ENCODE data around the gene HAPSTR1.
A peak's percentile ranks its signal among the peaks of the same experiment; 100 is the strongest.
"Not testable (repeated sequence)": the region's sequence is repeated elsewhere in the genome, so short reads cannot be mapped to it uniquely, and the experiment has no call there.

HAPSTR1 gene, protein sequence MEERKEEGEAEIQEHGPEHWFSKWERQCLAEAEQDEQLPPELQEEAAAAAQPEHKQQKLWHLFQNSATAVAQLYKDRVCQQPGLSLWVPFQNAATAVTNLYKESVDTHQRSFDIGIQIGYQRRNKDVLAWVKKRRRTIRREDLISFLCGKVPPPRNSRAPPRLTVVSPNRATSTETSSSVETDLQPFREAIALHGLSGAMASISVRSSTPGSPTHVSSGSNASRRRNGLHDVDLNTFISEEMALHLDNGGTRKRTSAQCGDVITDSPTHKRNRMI

DNA sequence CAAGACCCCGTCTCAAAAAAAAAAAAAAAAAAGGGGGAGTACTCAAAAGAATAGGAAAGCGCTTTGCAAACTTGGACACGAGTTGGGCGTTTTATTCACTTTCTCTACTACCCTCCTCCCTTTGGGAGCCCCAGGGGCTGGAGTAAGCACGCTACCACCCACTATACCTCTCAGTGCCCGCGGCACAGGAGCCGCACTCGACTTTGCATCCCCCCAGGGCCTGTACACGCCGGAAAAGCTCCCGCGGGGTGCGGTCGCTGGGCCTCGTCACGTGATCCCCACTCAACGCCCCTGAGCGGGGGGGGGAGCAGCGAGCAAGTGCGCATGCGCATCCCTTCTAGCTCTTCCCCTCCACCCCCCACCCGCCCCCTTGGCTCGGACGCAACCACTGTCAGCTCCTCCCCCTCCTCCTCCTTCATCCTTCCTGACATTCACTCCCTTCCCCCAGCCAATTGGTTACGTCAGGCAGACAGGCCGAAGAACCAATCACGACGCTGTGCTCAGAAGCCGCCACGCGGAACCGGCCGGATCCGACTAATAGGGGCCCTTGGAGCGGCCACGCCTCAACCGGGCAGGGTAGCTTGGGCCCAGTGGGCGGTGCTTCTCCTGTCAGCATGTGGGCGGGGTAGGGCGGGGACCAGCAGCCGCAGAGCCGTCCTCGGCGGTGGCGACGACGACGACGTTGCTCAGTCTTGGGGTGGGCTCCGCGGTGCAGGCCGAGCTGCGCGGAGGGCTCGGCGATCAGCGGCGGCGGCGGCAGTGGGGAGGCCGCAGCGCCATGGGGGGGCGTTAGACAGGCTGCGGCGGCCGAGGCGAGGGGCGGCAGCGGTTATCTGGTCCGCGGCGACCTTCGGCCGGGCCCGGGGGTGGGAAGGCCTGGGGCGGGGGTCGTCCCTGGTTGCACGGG, at the start of gene HAPSTR1:
HAPSTR1 (plus strand) TSS at position 685 of the 907 bp plus-strand sequence. CDS start 401 bp downstream, outside the sequence.
- peak; percentile 99 for DNase-seq

DNA sequence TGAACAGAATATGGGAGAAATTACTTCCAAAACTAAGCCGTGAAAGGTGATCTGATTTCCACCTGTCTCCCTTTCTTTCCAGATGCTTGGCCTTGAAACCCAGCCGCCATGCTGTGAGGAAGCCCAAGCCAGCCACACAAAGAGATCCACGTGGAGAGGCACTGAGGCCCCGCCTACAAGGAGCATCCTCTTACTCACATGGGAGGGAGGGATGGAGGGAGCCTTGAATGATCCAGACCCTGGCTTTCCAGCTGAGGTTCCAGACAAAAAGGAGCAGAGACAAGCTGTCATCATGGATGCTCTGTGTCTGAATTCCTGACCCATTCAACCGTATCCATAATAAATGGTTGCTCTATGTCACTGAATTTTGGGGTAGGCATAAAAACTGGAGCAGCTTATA, 48.9 kb upstream of the HAPSTR1 start:
- no peak for DNase-seq

DNA sequence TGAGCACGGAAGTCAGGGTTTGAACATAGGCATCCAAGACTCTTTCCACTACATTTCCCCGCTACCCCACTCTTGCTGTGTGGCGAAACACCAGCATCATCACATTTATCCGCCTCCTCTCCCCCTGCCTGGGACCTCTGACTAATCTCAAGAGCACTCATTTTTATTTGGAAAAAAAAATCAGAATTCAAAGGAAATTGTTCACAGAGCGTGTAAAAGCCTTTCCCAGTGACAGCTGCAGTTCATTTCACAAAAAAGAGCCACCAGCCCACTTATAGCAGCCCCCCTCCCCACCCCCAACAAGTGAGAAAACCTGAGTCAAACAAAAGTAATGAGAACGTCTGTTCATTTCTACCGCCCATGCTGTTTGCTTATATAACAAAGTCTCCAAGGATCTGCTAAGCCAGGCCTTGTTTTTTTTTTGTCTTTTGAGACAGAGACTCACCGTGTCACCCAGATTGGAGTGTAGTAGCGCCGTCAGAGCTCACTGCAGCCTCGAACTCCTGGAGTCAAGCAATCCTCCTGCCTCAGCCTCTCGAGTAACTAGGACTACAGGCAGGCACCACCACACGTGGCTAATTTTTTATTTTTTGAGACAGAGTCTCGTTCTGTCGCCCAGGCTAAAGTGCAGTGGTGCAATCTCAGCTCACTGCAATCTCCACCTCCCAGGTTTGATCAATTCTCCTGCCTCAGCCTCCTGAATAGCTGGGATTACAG, 48.3 kb upstream of the HAPSTR1 start:
- DNase-seq, result no peak

DNA sequence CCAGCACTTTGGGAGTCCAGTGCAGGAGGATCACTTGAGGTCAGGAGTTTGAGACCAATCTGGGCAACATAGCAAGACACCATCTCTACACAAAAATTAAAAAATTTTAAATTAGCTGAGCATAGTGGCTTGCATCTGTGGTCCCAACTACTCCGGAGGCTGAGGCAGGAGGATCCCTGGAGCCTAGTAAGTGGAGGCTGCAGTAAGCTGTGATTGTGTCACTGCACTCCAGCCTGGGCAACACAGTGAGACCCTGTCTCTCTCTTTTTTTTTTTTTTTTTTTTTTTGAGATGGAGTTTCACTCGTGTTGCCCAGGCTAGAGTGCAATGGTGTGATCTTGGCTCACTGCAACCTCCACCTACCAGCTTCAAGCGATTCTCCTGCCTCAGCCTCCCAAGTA, 45.9 kb upstream of the HAPSTR1 start:
- DNase-seq, result not testable (repeated sequence)

DNA sequence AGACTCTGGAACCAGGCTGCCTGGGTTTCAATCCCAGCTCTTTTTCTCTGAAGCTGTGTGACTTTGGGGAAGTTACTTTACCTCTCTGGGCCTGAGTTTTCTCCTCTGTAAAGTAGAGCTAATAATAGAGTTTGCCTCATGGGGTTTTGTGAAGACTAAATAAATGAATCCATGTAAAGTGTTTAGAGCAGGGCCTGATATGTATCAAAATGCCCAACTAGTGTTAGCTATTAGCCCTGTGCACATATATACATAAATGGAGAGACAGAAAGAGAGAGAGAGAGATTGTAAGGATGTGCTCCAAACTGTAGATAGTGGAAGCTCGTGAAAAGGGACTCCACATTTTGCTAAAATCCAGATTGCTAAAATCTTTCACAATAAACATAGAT, 44.8 kb upstream of the HAPSTR1 start:
- no peak for DNase-seq

DNA sequence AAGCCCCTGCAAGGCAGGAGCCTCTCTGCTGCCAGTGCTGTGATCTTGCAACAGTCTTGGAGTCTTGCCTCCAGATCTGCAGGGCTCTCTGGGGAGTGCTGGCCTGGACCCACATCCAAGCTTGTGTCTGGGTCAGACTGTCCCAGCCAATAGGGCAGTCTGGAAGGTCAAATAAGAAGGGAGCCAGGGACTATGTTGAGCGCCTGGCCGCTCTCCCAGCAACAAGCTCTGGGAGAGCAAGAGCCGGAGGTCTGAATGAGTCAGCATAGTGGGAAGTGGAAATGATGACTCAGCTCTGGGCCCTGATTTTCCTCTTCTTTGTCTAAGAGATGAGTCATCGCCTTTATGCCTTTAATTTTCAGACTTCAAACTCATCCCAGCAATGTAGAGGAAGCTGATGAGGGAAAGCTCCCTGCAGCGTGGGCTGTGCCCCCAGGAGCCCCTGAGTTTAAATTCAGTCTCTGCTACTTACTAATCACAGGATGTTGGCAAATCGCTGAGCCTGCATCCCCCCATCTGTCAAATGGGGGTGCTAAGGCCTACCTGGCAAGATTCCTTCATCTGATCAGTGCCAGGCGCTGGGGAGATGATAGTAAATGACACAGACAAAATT, 43.6 kb upstream of the HAPSTR1 start:
- DNase-seq, result peak; percentile 77

DNA sequence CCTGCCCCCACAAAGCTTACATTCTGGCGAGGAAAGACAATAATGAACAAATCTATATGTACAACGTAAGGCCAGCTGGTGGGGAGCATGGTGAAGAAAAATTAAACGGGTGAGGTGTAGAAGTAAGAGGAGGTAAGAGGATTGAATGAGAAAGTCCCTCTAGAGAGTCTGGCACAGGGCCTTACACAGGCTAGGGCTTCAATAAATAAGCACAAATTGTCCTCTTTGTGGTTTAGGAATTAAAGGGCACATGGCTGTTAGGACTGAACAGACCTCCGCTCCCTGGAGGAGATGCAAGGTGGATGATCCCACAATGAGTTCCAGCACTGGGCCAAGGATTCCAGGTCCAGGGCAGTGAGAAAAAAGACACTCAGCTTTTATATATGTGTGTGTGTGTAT, 43.1 kb upstream of the HAPSTR1 start:
- no peak for DNase-seq

DNA sequence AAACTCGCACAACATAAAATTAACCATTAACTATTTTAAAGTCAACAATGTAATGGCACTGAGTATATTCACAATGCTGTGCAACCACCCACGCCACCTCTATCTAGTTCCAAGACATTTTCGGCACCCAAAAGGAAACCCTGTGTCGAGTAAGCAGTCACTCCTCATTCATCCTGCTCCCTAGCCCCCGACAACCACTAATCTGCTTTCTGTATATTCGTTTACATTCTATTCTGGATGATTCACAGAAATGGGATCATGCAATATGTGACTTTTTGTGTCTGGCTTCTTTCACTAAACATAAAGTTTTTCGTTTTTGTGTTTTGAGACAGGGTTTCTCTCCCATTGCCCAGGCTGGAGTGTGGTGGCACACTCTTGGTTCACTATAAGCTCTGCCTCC, 42.2 kb upstream of the HAPSTR1 start:
- no peak for DNase-seq

DNA sequence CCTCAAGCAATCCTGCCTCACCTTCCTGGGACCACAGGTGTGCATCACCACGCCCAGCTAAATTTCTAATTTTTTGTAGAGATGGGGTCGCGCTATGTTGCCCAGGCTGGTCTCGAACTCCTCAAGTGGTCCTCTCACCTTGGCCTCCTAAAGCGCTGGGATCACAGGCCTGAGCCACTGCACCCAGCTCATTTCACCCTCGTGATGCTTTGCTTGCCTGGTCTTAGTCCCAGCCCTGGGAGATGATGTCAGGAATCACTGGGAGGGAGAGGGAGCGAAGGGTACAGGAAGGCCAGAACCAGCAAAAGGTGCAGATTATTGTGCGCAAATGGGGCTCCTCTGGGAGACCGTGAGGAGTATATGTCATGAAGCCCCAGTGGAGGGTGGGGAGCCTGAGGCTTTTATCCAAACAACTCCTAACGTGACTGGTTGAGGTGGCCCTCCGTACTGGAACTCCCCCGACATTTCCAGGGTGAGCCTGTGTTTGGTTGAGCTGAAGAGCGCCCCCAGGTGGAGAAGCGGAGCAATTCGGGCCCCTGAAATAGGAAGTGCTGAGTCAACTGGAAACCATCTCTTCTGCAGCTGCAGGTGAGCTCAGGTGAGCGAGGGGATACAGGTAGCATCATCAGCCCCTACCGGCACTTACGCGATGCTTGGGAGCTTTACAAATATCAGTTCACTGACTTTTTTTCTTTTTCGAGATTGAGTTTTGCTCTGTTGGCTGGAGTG, 41.2 kb upstream of the HAPSTR1 start:
- peak; percentile 42 for DNase-seq

DNA sequence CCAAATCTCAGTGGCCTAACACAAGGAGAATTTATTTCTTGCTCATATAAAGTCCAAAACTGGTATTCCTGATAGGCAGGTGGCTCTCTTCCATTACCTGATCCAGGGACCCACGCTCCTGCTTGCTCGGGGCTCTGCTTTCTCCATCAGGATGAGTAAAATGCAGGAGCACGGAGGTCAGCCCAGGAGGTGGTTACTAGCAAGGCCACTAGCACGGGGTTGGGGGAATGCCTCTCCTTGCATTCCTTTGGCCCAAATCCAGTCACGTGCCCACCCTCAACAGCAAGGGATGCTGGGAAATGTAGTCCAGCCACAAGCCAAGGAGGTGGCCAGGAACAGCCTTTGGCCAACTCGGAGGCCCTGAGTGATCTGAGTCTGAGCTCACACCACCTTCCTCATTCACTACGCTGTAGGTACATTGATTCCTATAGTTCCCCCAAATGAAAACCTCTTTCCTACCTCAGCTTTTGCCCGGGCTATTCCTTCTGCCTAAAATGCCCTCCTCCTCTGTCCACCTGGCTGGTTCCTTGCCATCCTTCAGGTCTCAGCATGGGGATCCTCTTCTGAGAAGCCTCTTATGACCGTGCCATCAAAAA, 38.3 kb upstream of the HAPSTR1 start:
- DNase-seq, result peak; percentile 46

DNA sequence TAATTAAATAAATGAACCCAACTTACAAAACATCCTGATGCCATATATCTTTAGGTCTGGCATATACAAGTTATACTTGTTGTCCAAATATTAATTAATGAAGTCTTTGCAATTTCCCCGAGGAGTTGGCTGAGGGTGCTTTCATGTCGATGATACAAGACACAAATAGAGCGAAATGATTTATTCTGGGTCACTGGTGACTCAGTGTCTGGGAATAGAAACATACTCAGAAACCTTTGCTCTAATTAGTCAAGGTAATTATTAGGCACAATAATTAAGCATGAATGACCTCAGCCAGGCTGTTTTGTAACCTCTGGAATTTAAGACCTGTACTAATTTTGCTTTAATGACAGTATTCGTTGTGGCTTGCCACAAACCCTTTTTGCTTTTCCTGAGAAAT, 37.0 kb upstream of the HAPSTR1 start:
- no peak for DNase-seq

DNA sequence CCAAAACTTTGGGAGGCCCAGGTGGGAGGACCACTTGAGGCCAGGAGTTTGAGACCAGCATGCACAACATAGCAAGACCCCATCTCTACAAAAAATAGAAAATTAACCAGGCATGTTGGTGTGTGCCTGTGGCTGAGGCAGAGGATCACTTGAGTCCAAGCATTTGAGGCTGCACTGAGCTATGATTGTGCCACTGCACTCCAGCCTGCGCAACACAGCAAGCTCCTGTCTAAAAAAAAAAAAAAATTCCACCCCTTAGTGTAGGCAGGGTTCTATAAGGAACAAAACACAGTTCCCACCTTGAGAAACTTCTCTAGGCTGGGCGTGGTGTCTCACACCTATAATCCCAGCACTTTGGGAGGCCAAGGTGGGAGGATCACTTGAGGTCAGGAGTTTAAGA, 36.3 kb upstream of the HAPSTR1 start:
- DNase-seq, result no peak

DNA sequence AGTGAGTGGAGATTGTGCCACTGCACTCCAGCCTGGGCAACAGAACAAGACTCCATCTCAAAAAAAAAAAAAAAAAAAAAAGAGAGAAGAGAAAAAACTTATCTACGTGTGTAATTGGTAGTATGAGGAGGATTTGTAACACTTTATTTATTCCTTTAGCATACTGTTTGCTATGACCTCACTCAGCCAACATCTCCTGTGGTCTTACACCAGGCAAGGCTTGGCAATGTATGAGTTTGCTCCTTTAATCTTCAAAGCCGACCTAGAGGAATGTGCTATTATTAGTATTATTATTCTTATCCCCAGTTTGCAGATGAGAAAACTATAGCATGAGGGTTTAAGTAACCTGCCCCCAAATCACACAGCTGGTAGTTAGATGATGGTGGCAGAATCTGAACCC, 35.8 kb upstream of the HAPSTR1 start:
- no peak for DNase-seq

DNA sequence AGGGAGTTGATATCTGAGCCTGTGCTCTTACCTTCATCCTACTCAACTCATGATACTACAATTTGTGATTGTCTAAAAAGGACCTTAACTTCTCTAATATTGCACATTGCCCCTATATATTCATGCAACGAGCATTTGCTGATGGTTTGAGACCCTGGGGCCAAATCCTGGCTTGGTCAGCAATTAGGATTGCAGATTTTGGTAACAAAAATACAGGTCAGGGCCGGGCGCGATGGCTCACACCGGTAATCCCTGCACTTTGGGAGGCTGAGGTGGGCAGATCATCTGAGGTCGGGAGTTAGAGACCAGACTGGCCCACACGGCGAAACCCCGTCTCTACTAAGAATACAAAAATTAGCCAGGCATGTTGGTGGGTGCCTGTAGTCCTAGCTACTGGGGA, 35.4 kb upstream of the HAPSTR1 start:
- DNase-seq, result no peak

DNA sequence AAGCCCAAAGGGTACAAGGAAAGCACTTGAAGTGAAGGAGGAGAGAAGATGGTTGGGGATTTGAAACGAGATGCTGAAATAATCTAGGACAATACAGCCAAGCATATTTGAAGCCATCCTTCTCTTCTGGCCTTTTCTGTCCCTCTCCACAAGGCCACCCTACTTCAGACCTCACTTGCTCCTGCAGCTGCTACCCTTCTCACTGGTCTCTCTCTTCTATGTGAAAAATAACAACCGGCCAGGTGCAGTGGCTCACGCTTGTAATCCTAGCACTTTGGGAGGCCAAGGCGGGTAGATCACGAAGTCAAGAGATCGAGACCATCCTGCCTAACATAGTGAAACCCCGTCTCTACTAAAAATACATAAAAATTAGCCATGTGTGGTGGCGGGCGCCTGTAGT, 33.2 kb upstream of the HAPSTR1 start:
- DNase-seq, result no peak

DNA sequence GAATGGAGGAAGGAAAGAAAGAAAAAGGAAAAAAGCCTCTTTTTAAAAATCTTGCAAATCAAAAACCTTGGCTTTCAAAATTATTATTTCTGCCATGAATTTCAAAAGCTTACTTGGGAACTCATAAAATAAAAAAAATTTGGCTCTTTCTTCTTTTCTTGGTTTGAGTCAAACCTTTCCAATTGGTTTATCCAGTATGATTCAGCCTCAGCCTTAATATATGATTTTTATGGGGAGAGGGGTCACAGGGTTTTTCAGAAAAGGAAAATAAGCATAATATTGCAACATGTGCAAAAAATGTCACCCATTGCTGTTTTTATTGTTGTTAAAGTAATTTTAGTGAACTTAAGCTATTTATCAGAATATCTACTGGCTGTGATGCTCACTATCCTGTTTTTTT, 31.2 kb upstream of the HAPSTR1 start:
- no peak for DNase-seq

DNA sequence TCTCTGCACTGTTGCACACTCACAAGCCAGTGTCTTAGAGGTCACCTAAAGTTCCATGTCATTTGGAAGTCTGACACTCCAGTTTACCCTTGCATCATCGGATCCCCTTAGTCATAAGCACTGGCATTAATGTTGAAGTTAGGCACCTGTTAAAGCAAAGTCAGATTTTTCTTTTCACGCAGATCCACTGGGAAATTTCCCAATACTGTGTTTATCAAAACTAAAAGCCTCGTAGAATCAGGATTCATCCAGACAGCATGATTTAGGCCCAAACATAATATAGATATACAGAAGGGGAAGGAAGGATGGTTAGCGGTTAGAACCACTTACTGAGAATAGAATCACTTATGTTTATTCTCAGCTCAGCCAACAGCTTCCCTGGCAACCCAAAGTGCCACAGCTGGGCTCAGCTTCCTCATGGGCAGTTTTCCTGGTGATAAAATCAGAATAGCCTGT, 30.1 kb upstream of the HAPSTR1 start:
- DNase-seq, result no peak

DNA sequence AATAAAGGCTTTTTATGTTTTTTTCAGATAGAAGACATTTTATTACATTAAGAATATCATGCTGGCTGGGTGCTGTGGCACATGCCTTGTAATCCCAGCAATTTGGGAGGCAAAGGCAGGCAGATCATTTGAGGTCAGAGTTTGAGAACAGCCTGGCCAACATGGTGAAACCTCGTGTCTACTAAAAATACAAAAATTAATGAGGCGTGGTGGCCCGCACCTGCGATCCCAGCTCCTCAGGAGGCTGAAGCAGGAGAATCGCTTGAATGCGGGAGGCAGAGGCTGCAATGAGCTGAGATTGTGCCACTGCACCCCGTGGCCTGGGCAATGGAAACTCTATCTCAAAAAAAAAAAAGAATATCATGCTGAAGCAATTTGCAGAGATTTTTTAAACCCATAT, 29.1 kb upstream of the HAPSTR1 start:
- DNase-seq, result no peak

DNA sequence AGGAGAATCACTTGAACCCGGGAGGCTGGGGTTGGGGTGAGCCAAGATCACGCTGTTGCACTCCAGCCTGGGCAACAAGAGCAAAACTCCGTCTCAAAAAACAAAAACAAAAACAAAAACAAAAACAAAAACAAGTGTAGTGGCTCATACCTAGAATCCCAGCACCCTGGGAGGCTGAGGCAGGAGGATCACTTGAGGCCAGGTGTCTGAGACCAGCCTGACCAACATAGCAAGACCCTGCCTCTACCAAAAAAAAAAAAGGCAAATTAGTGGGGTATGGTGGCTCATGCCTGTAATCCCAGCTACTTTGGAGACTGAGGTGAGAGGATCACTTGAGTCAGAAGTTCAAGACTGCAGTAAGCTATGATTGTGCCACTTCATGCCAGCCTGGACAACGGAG, 26.4 kb upstream of the HAPSTR1 start:
- no peak for DNase-seq

DNA sequence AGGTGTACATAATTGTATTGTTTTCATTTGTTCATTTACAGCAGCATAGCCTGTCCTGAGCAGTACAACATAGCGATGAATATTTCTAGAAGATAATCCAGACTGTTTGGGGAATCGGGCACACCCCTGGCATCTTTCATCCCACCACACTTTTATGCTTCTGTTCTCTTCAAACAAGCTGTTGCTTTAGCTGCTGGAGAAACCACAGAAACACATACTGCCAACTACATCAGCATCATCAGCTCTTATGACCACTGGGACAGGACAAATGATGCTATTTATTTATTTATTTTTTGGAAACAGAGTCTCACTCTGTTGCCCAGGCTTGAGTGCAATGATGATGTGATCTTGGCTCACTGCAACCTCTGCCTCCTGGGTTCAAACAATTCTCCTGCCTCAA, 22.6 kb upstream of the HAPSTR1 start:
- no peak for DNase-seq

DNA sequence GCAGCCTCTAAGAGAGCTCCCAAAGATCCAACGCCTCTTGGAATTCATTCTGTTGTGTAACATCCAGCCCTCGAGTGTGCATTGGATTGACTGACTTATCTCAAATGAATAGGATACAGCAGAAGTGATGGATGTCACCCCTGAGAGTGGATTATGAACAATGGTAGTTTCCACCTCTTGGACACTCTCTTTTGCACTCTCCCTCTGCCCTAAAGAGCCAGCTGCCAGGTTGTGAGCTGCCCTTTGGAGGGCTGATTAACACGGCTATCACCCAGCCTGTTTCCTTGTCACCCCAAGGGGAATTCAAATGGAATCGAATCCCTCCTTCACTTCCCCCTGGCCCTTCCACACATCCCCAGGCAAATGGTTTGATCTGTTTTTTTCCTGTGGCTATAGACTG, 21.2 kb upstream of the HAPSTR1 start:
- no peak for DNase-seq

DNA sequence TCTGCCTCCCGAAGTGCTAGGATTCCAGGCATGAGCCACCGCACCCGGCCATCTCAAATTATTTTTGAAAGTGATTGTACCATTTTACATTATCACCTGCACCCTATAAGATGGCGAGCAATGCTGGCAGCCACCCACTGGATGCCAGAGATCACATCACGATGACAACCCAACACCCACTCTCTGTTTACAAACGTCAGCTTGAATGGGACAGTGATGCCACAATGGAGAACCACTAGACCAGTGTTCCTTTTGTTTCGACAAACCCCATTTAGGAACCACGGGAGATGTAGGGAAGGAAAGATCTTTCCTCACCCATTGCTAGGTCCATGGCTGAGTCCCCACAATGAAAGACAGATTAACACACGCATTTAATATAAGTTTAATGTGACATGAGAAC, 20.1 kb upstream of the HAPSTR1 start:
- no peak for DNase-seq
